HCT116 (cell line): ENCODE data around the gene PKD2. TPM values are rescaled to one million over a fixed set of nuclear protein-coding genes. Genes with fewer than 3 reads are reported as not detected.

Source experiments
- ATAC-seq: fragments of 200-7000 bp; cut with Tn5 transposase; 2 replicates; pipeline ENCODE4 v1.9.1; 2020; ENCODE audit warnings: mild to moderate bottlenecking, moderate library complexity
- BruUV-seq: library from RNA; stranded (reverse); fragments of 400-500 nt; replicated peaks from 2 replicates; lab custom pipeline; 2021; lab: Mats Ljungman, UMichigan
- CTCF ChIA-PET: fragments of 300-600 bp; sonication (Branson Sonifier 250); formaldehyde crosslinking; loops from one replicate; lab custom pipeline; 2021; ENCODE audit warnings: antibody characterized with exemption; lab: Charles Lee
- POLR2A ChIA-PET: fragments of 300-600, 350-600 bp; sonication (Branson Sonifier 250); formaldehyde crosslinking; loops from one replicate; lab custom pipeline; 2021; ENCODE audit warnings: antibody characterized with exemption; lab: Charles Lee
- RAD21 ChIA-PET, 2 experiments: fragments of 300-600 bp; sonication (Branson Sonifier 250); formaldehyde crosslinking; loops; one replicate each; lab custom pipeline; 2023; ENCODE audit warnings: low total read pairs in 2 of 2; ENCODE audit not compliant: uncharacterized antibody in 2 of 2, unreplicated experiment in 2 of 2, low non-redundant PET in 1 of 2; lab: Charles Lee
- DNase-seq: peaks from one replicate; pipeline ENCODE4 v3.0.0-alpha.2; 2010; ENCODE audit warnings: low read depth, low spot score
- H2AFZ ChIP-seq: fragments of 200-600 bp; shearing (Covaris generic), sonication (generic); 2 replicates; pipeline ENCODE4 v1.6.1; 2017; ENCODE audit warnings: low read depth, mixed run types, mixed read lengths, antibody characterized with exemption, low read length; ENCODE audit not compliant: poor library complexity, severe bottlenecking
- H3K27ac ChIP-seq: 2 replicates; pipeline ENCODE4 v1.5.1; 2012; ENCODE audit warnings: low read depth, low read length
- H3K27me3 ChIP-seq: fragments of 200-600 bp; sonication (generic); 2 replicates; pipeline ENCODE4 v1.6.1; 2016; ENCODE audit warnings: mixed run types, low read length, mixed read lengths; ENCODE audit not compliant: insufficient read depth
- H3K36me3 ChIP-seq, 2 experiments: fragments of 200-500 bp in 1 of 2; fragments of 200-600 bp in 1 of 2; sonication (Bioruptor generic) in 1 of 2; sonication (generic) in 1 of 2; 2 replicates each; pipeline versions ENCODE4 v1.5.1 to v1.6.1; 2014 to 2016; ENCODE audit warnings: low read length in 2 of 2, inconsistent platforms in 1 of 2, mixed read lengths in 1 of 2, mixed run types in 1 of 2; ENCODE audit not compliant: insufficient read depth in 2 of 2, control insufficient read depth in 1 of 2
- H3K4me1 ChIP-seq, 2 experiments: fragments of 200-600 bp in 1 of 2; sonication (generic) in 1 of 2; 2 replicates each; pipeline versions ENCODE4 v1.5.1 to v1.6.1; 2012 to 2017; ENCODE audit warnings: low read length in 2 of 2, inconsistent platforms in 1 of 2, mild to moderate bottlenecking in 1 of 2, mixed read lengths in 1 of 2, mixed run types in 1 of 2, moderate library complexity in 1 of 2; ENCODE audit not compliant: insufficient read depth in 2 of 2, control insufficient read depth in 1 of 2
- H3K4me2 ChIP-seq: fragments of 200-600 bp; sonication (generic); 2 replicates; pipeline ENCODE4 v1.6.1; 2017; ENCODE audit warnings: mixed run types, low read length, mixed read lengths
- H3K4me3 ChIP-seq, 2 experiments: fragments of 200-600 bp in 1 of 2; sonication (generic) in 1 of 2; replicated peaks in 1 of 2; 2 replicates each; pipeline ENCODE4 v1.5.1; 2011 to 2016; ENCODE audit warnings: low read length in 2 of 2, control low read depth in 1 of 2, low read depth in 1 of 2, mild to moderate bottlenecking in 1 of 2, mixed read lengths in 1 of 2, mixed run types in 1 of 2
- H3K79me2 ChIP-seq: fragments of 200-600 bp; sonication (generic); 2 replicates; pipeline ENCODE4 v1.6.1; 2017; ENCODE audit warnings: mild to moderate bottlenecking, mixed run types, low read length, moderate library complexity, mixed read lengths; ENCODE audit not compliant: insufficient read depth
- H3K9ac ChIP-seq: fragments of 200-600 bp; sonication (generic); 2 replicates; pipeline ENCODE4 v1.6.1; 2016; ENCODE audit warnings: low read length, mixed read lengths
- H3K9me2 ChIP-seq: fragments of 200-600 bp; sonication (generic), shearing (Covaris generic); 2 replicates; pipeline ENCODE4 v1.6.1; 2017; ENCODE audit warnings: mixed run types, mild to moderate bottlenecking, moderate library complexity; ENCODE audit not compliant: insufficient read depth
- H3K9me3 ChIP-seq, 2 experiments: fragments of 200-500 bp in 1 of 2; fragments of 200-600 bp in 1 of 2; sonication (Bioruptor generic) in 1 of 2; sonication (generic) in 1 of 2; 2 replicates each; pipeline ENCODE4 v1.6.1; 2014 to 2017; ENCODE audit warnings: low read length in 2 of 2, mixed read lengths in 2 of 2, inconsistent platforms in 1 of 2, low read depth in 1 of 2, mild to moderate bottlenecking in 1 of 2, mixed run types in 1 of 2, moderate library complexity in 1 of 2; ENCODE audit not compliant: control insufficient read depth in 1 of 2, insufficient read depth in 1 of 2
- H4K20me1 ChIP-seq: fragments of 200-600 bp; sonication (generic), shearing (Covaris generic); 2 replicates; pipeline ENCODE4 v1.6.1; 2017; ENCODE audit warnings: mixed run types, mild to moderate bottlenecking, moderate library complexity; ENCODE audit not compliant: insufficient read depth
- CBX3 ChIP-seq: IDR thresholded peaks from 2 replicates; pipeline ENCODE4 v1.6.1; 2012; ENCODE audit warnings: low read depth
- CEBPB ChIP-seq: IDR thresholded peaks from 2 replicates; pipeline ENCODE4 v1.6.1; 2012; ENCODE audit warnings: low read depth
- EGR1 ChIP-seq: IDR thresholded peaks from 2 replicates; pipeline ENCODE4 v1.6.1; 2012; ENCODE audit warnings: low read depth
- ELF1 ChIP-seq: IDR thresholded peaks from 2 replicates; pipeline ENCODE4 v1.6.1; 2012; ENCODE audit warnings: low read depth, borderline replicate concordance
- EZH2phosphoT487 ChIP-seq: fragments of 200-600 bp; IDR thresholded peaks from 2 replicates; pipeline ENCODE4 v1.6.1; 2018; ENCODE audit warnings: antibody characterized with exemption, borderline replicate concordance
- FOSL1 ChIP-seq: IDR thresholded peaks from 2 replicates; pipeline ENCODE4 v1.6.1; 2012; ENCODE audit warnings: low read depth
- JUND ChIP-seq: IDR thresholded peaks from 2 replicates; pipeline ENCODE4 v1.6.1; 2012
- POLR2AphosphoS5 ChIP-seq: IDR thresholded peaks from 2 replicates; pipeline ENCODE4 v1.6.1; 2011; ENCODE audit warnings: mild to moderate bottlenecking, low read depth, low read length, moderate library complexity
- RAD21 ChIP-seq: IDR thresholded peaks from 2 replicates; pipeline ENCODE4 v1.6.1; 2012; ENCODE audit warnings: low read depth, mild to moderate bottlenecking
- SIN3A ChIP-seq: IDR thresholded peaks from 2 replicates; pipeline ENCODE4 v1.6.1; 2012; ENCODE audit warnings: low read depth
- TCF7L2 ChIP-seq: IDR thresholded peaks from 2 replicates; pipeline ENCODE4 v1.7.0; 2011; ENCODE audit warnings: borderline replicate concordance, inconsistent platforms; ENCODE audit not compliant: insufficient read depth, insufficient read length; ENCODE audit errors: extremely low read depth
- ZFX ChIP-seq: fragments of 450-650 bp; IDR thresholded peaks from 2 replicates; pipeline ENCODE4 v1.6.1; 2017
- ZNF274 ChIP-seq: fragments of 200-500 bp; sonication (Bioruptor generic); IDR thresholded peaks from 2 replicates; pipeline ENCODE4 v1.6.1; 2014; ENCODE audit warnings: mild to moderate bottlenecking, low read depth, low read length, inconsistent platforms
- intact Hi-C: fragments of 100-400 bp; cut with micrococcal nuclease; formaldehyde crosslinking; loops from 2 replicates; pipeline ENCODE4 v1.10.0; 2022
- total RNA-seq: library from RNA; stranded (reverse); gene quantifications from one replicate; pipeline ENCODE4 v1.2.1, GENCODE V29; 2021; ENCODE audit not compliant: unreplicated experiment
- TF ChIP-seq, protein P1 (sequence below): IDR thresholded peaks from 2 replicates; pipeline ENCODE4 v1.6.1; 2011; ENCODE audit warnings: mild to moderate bottlenecking, low read length, moderate library complexity; ENCODE audit not compliant: insufficient replicate concordance; ENCODE audit errors: extremely low read depth
- TF ChIP-seq, protein P2 (sequence below): IDR thresholded peaks from 2 replicates; pipeline ENCODE4 v1.6.1; 2012; ENCODE audit warnings: low read depth
- TF ChIP-seq, protein P3 (sequence below): IDR thresholded peaks from 2 replicates; pipeline ENCODE4 v1.6.1; 2012

PKD2 gene
- total RNA-seq, 1 experiment from 2014 or later, result 10.1 TPM

DNA sequence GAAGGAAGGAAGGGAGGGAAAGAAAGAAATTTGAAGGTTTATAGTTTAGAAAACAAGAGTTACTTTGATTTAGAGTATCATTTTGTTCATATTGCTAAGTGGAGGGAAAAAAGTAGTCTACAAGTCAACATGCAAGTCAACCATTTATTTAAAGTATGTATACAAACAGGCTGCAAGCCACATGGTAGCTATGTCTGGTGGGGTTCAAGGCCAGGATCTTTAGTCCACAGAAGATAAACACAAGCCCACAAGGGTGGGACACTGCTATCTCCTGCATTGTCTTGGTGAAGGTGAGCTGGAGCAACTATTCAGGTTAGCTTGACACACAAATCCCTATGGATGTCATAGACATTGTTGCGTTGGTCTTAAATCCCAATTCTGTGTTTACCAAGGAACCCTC lies 79.6 kb downstream of the PKD2 start:
- no peak for ATAC-seq

DNA sequence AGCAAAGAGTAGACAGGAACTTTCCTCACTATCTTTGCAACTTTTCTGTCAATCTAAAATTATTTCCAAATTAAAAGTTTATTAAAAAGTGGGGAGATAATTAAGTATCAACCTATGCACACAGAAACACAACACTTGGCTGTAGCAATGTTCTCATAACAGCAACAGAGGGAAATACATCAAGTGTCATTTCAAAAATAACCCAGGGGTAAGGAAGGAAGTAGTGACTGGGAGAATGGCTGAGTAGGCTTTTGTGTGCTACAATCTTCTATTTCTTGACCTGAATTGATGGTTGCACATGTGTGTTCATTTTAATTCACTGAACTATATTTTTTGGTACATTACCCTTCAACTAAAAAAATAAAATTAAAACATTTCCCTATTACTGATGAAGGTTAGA lies 83.5 kb downstream of the PKD2 start:
- H4K20me1 ChIP-seq, result no peaks in the 10 kb centered on the region
- no peaks in the 10 kb centered on the region for H3K27me3 ChIP-seq
- no peak overlapping the region for H3K4me3 ChIP-seq
- ChIA-PET RAD21 (no interaction called here), CTCF (no interaction called here), POLR2A (no interaction called here)
- ATAC-seq, result no peak
- H3K36me3 ChIP-seq, result no peaks in the 10 kb centered on the region
- H3K4me2 ChIP-seq, result no peak overlapping the region
- DNase-seq, result no peak
- no peaks in the 10 kb centered on the region for H3K9me3 ChIP-seq
- no TSS peak for BruUV-seq
- no peaks in the 10 kb centered on the region for H3K4me1 ChIP-seq
- no peak overlapping the region for H3K9ac ChIP-seq
- intact Hi-C loops, result no loop called here
- H3K9me2 ChIP-seq, result no peaks in the 10 kb centered on the region
- H3K27ac ChIP-seq, result no peak overlapping the region
- no peaks in the 10 kb centered on the region for H3K79me2 ChIP-seq
- no peak overlapping the region for H2AFZ ChIP-seq
- no peak for TF ChIP-seq RAD21
- TF ChIP-seq, protein P1, sequence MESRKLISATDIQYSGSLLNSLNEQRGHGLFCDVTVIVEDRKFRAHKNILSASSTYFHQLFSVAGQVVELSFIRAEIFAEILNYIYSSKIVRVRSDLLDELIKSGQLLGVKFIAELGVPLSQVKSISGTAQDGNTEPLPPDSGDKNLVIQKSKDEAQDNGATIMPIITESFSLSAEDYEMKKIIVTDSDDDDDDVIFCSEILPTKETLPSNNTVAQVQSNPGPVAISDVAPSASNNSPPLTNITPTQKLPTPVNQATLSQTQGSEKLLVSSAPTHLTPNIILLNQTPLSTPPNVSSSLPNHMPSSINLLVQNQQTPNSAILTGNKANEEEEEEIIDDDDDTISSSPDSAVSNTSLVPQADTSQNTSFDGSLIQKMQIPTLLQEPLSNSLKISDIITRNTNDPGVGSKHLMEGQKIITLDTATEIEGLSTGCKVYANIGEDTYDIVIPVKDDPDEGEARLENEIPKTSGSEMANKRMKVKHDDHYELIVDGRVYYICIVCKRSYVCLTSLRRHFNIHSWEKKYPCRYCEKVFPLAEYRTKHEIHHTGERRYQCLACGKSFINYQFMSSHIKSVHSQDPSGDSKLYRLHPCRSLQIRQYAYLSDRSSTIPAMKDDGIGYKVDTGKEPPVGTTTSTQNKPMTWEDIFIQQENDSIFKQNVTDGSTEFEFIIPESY, result no peak
- no peak for TF ChIP-seq ELF1
- no peak for TF ChIP-seq POLR2AphosphoS5
- TF ChIP-seq TCF7L2, result no peak
- no peak for TF ChIP-seq ZFX
- TF ChIP-seq JUND, result no peak
- TF ChIP-seq SIN3A, result no peak
- no peak for TF ChIP-seq FOSL1
- TF ChIP-seq EGR1, result no peak
- no peak for TF ChIP-seq CBX3
- TF ChIP-seq, protein P2, sequence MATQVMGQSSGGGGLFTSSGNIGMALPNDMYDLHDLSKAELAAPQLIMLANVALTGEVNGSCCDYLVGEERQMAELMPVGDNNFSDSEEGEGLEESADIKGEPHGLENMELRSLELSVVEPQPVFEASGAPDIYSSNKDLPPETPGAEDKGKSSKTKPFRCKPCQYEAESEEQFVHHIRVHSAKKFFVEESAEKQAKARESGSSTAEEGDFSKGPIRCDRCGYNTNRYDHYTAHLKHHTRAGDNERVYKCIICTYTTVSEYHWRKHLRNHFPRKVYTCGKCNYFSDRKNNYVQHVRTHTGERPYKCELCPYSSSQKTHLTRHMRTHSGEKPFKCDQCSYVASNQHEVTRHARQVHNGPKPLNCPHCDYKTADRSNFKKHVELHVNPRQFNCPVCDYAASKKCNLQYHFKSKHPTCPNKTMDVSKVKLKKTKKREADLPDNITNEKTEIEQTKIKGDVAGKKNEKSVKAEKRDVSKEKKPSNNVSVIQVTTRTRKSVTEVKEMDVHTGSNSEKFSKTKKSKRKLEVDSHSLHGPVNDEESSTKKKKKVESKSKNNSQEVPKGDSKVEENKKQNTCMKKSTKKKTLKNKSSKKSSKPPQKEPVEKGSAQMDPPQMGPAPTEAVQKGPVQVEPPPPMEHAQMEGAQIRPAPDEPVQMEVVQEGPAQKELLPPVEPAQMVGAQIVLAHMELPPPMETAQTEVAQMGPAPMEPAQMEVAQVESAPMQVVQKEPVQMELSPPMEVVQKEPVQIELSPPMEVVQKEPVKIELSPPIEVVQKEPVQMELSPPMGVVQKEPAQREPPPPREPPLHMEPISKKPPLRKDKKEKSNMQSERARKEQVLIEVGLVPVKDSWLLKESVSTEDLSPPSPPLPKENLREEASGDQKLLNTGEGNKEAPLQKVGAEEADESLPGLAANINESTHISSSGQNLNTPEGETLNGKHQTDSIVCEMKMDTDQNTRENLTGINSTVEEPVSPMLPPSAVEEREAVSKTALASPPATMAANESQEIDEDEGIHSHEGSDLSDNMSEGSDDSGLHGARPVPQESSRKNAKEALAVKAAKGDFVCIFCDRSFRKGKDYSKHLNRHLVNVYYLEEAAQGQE, result no peak
- TF ChIP-seq, protein P3, sequence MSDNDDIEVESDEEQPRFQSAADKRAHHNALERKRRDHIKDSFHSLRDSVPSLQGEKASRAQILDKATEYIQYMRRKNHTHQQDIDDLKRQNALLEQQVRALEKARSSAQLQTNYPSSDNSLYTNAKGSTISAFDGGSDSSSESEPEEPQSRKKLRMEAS, result no peak
- no peak for TF ChIP-seq EZH2phosphoT487

More for the DNA sequence above, 79.6 kb downstream of the PKD2 start:
- no peaks in the 10 kb centered on the region for H4K20me1 ChIP-seq
- H3K79me2 ChIP-seq, result no peaks in the 10 kb centered on the region
- ChIA-PET CTCF (no interaction called here), RAD21 (no interaction called here), POLR2A (interaction anchor here (0.6 kb wide), 1 partner anchor 13 kb away, joined by 3 read pairs; no protein-coding TSS in a partner anchor)
- H3K9me2 ChIP-seq, result no peaks in the 10 kb centered on the region
- no peak overlapping the region for H3K27ac ChIP-seq
- no peaks in the 10 kb centered on the region for H3K9me3 ChIP-seq
- DNase-seq, result no peak
- no peaks in the 10 kb centered on the region for H3K27me3 ChIP-seq
- H2AFZ ChIP-seq, result no peak overlapping the region
- H3K9ac ChIP-seq, result no peak overlapping the region
- H3K4me1 ChIP-seq, result no peaks in the 10 kb centered on the region
- BruUV-seq, result no TSS peak
- intact Hi-C loops, result no loop called here
- no peaks in the 10 kb centered on the region for H3K36me3 ChIP-seq
- no peak overlapping the region for H3K4me2 ChIP-seq
- H3K4me3 ChIP-seq, result no peak overlapping the region
- TF ChIP-seq ZFX (no peak), POLR2AphosphoS5 (no peak), EGR1 (no peak), CBX3 (no peak), CEBPB (no peak), ZNF274 (no peak)
- TF ChIP-seq, protein P3, result no peak
